HG02588 (cell line): Measurements from ENCODE around the gene HK3.

Experiments
- ATAC-seq: cut with Tn5 transposase; IDR thresholded peaks from one replicate; pipeline ENCODE4 v1.9.1; 2021; ENCODE audit warnings: mild to moderate bottlenecking, moderate library complexity; ENCODE audit not compliant: unreplicated experiment

Gene HK3

GRCh38 chr5:176870110-176870591 lies 29.0 kb downstream of the HK3 start:
- no peak for ATAC-seq

- ATAC-seq: no peak
Observed at GRCh38 chr5:176869501-176870109, 29.5 kb downstream of the HK3 start.

GRCh38 chr5:176868731-176869130 lies 30.4 kb downstream of the HK3 start:
- no peak for ATAC-seq

GRCh38 chr5:176868126-176868525 lies 31.0 kb downstream of the HK3 start:
- no peak for ATAC-seq

- no peak for ATAC-seq
Observed at GRCh38 chr5:176866707-176867310, 32.3 kb downstream of the HK3 start.

- no peak for ATAC-seq
Observed at GRCh38 chr5:176865964-176866363, 33.2 kb downstream of the HK3 start.

GRCh38 chr5:176864755-176865154 lies 34.4 kb downstream of the HK3 start:
- ATAC-seq: no peak

GRCh38 chr5:176863765-176864098 lies 35.4 kb downstream of the HK3 start:
- no peak for ATAC-seq

GRCh38 chr5:176863041-176863764 lies 35.9 kb downstream of the HK3 start:
- no peak for ATAC-seq

- ATAC-seq: no peak
Observed at GRCh38 chr5:176862330-176862995, 36.7 kb downstream of the HK3 start.

- no peak for ATAC-seq
Observed at GRCh38 chr5:176861276-176861675, 37.9 kb downstream of the HK3 start.

GRCh38 chr5:176860381-176860780 lies 38.8 kb downstream of the HK3 start:
- no peak for ATAC-seq

GRCh38 chr5:176859916-176860315 lies 39.2 kb downstream of the HK3 start:
- ATAC-seq: no peak

GRCh38 chr5:176857894-176858273 lies 41.3 kb downstream of the HK3 start:
- ATAC-seq: no peak

- ATAC-seq: no peak
Observed at GRCh38 chr5:176857216-176857893, 41.8 kb downstream of the HK3 start.

GRCh38 chr5:176856746-176857145 lies 42.4 kb downstream of the HK3 start:
- no peak for ATAC-seq

GRCh38 chr5:176855598-176855997 lies 43.5 kb downstream of the HK3 start:
- ATAC-seq: no peak

GRCh38 chr5:176854164-176854563 lies 45.0 kb downstream of the HK3 start:
- no peak for ATAC-seq

- ATAC-seq: no peak
Observed at GRCh38 chr5:176853151-176853778, 45.9 kb downstream of the HK3 start.

- no peak for ATAC-seq
Observed at GRCh38 chr5:176851871-176852658, 47.1 kb downstream of the HK3 start.
